Measurements from ENCODE around the gene FOXC1. TPM values are rescaled to one million over a fixed set of nuclear protein-coding genes. Genes with fewer than 3 reads are reported as not detected.

FOXC1 gene
- total RNA-seq, 1 experiment from 2014 or later = 40.7 TPM

DNA sequence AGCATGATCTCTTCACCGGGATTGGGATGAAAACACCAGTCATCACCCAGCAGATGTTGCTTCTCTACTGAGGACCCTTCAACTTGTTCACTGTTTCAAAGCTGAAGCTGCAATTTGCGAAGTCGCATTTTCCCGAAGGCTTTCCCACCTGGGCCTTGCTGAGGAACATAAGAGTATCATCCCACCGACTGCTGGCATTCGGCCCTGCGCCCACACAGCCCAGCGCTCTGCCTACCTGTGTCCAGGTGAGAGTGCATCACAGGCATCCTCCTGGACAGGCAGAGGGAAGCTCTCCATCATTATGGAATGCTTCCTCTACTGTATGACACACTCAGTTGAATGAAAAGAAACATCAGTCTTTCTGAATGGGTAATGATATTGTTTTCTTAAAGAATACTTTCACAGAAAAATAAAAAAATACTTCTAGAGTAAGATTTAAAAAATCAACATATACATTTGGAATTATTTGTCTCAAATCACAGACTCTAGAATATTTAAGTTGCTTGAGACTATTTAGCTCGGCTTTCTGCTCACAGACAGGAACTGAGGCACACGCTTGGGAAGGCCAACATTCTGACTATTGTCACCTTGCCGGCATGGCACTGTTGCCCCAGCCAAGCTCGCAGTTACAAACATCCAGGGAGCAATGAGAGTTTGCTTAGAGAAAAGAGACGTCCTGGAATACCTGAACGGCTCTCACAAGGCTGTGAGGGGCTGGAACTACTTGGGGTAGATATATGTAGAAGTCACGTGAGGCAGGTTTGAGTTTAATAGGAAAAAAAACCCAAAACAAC is 48.7 kb downstream of the FOXC1 start:
- Histone ChIP-seq H3K79me2 (ENCODE audit: insufficient read depth, low read length) (no peaks in the 10 kb centered on the region), H3K4me2 (ENCODE audit: low read length) (no peak overlapping the region), H3K9me3 (ENCODE audit: control insufficient read depth in 1 of 2, insufficient read depth in 1 of 2, low read depth in 1 of 2, low read length in 2 of 2) (no peaks in the 10 kb centered on the region), H3K9ac (ENCODE audit: low read length) (no peak overlapping the region), H3K4me1 (ENCODE audit: control insufficient read depth in 1 of 2, insufficient read depth in 2 of 2, low read length in 2 of 2) (no peaks in the 10 kb centered on the region), H3K36me3 (ENCODE audit: control insufficient read depth in 1 of 2, insufficient read depth in 2 of 2, low read length in 2 of 2) (no peaks in the 10 kb centered on the region), H3K27ac (ENCODE audit: low read depth, low read length) (no peak overlapping the region), H2AFZ (ENCODE audit: low read depth, low read length, poor library complexity, severe bottlenecking) (no peak overlapping the region), H3K27me3 (ENCODE audit: insufficient read depth, low read length) (no peaks in the 10 kb centered on the region), H3K9me2 (ENCODE audit: insufficient read depth) (no peaks in the 10 kb centered on the region), H3K4me3 (replicated peaks in 1 of 2; ENCODE audit: low read depth in 1 of 2, low read length in 2 of 2) (no peak overlapping the region), H4K20me1 (ENCODE audit: insufficient read depth) (no peaks in the 10 kb centered on the region)
- intact Hi-C loops (cut with micrococcal nuclease) = no loop called here
- no peak for ATAC-seq
- ChIA-PET RAD21 (ENCODE audit: low non-redundant PET in 1 of 2, low total read pairs in 2 of 2, uncharacterized antibody in 2 of 2, unreplicated experiment in 2 of 2) (no interaction called here), CTCF (no interaction called here), POLR2A (no interaction called here)
- TF ChIP-seq POLR2AphosphoS5 (IDR thresholded peaks at IDR 0.05; ENCODE audit: low read depth, low read length) (no peak), YY1 (IDR thresholded peaks at IDR 0.05; ENCODE audit: extremely low read depth, insufficient replicate concordance, low read depth, low read length) (no peak), FOSL1 (IDR thresholded peaks at IDR 0.05; ENCODE audit: low read depth) (no peak), CBX3 (IDR thresholded peaks at IDR 0.05; ENCODE audit: low read depth) (no peak), SRF (IDR thresholded peaks at IDR 0.05; ENCODE audit: low read depth) (no peak), ATF3 (IDR thresholded peaks at IDR 0.05) (no peak), RAD21 (IDR thresholded peaks at IDR 0.05; ENCODE audit: low read depth) (no peak), EZH2 (IDR thresholded peaks at IDR 0.05) (no peak), EZH2phosphoT487 (IDR thresholded peaks at IDR 0.05; ENCODE audit: borderline replicate concordance) (no peak)
- TF ChIP-seq, protein P1, sequence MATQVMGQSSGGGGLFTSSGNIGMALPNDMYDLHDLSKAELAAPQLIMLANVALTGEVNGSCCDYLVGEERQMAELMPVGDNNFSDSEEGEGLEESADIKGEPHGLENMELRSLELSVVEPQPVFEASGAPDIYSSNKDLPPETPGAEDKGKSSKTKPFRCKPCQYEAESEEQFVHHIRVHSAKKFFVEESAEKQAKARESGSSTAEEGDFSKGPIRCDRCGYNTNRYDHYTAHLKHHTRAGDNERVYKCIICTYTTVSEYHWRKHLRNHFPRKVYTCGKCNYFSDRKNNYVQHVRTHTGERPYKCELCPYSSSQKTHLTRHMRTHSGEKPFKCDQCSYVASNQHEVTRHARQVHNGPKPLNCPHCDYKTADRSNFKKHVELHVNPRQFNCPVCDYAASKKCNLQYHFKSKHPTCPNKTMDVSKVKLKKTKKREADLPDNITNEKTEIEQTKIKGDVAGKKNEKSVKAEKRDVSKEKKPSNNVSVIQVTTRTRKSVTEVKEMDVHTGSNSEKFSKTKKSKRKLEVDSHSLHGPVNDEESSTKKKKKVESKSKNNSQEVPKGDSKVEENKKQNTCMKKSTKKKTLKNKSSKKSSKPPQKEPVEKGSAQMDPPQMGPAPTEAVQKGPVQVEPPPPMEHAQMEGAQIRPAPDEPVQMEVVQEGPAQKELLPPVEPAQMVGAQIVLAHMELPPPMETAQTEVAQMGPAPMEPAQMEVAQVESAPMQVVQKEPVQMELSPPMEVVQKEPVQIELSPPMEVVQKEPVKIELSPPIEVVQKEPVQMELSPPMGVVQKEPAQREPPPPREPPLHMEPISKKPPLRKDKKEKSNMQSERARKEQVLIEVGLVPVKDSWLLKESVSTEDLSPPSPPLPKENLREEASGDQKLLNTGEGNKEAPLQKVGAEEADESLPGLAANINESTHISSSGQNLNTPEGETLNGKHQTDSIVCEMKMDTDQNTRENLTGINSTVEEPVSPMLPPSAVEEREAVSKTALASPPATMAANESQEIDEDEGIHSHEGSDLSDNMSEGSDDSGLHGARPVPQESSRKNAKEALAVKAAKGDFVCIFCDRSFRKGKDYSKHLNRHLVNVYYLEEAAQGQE (IDR thresholded peaks at IDR 0.05; ENCODE audit: low read depth) = no peak
- no peak for DNase-seq (ENCODE audit: low read depth, low spot score)
- no TSS peak for BruUV-seq (replicated peaks)

Measured in HCT116 (cell line).